ENCODE measurements around the gene RTN4RL2. TPM values are rescaled to one million over a fixed set of nuclear protein-coding genes. Genes with fewer than 3 reads are reported as not detected.

RTN4RL2 gene
- total RNA-seq, 3 donors from 2014 or later (not counting 1 experiment from before 2014, with no cell fraction given), result 0.38 to 0.61 (median 0.48) TPM

DNA sequence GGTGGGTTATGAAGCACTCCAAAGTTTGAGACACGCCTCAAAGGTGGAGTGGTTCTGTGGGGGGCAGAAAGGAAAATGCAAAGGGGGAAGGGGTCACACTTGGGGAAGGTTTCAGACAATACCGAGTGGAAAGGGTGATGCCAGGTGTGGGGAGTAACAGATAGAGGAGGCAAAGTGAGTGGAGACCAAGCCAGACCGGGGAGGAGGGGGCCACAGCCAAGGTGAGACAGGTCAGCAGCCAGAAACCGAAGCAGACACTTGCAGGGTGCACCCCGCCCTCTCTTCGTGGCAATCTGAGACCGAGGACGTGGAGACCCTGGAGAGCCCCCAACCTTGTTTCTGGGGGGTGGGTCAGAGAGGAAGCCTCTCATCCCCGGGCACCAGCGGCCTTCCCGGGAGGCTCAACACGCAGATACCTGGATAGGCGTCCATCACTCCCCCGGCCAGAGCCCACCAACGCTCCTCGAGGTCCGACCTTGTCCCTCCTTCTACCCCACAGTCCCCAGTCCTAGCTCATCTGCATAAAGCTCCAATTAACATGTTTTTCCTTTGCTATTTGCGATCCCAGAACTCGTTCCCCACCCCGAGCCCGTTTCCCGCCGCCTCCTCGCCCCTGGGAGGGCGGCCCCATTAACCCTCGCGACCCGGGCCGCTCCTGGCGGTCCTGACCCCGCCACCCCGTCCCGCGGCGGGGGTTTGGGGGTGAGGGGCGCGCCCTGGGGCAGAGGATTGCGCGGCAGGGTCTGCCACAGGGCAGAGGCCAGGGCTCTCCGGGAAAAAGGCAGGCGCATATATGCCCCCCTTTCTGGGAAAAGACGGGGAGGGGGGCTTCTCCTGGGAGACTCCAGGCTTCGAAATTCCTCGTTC lies 21.8 kb downstream of the RTN4RL2 start:
- 32% methylated on average over 43 of the region's 44 CpGs for WGBS (ENCODE audit: insufficient coverage)
- peaks cover 6 to 13% of the 10 kb centered on the region in 2 donors for H3K4me1 Mint-ChIP-seq
- ATAC-seq, result no peak

DNA sequence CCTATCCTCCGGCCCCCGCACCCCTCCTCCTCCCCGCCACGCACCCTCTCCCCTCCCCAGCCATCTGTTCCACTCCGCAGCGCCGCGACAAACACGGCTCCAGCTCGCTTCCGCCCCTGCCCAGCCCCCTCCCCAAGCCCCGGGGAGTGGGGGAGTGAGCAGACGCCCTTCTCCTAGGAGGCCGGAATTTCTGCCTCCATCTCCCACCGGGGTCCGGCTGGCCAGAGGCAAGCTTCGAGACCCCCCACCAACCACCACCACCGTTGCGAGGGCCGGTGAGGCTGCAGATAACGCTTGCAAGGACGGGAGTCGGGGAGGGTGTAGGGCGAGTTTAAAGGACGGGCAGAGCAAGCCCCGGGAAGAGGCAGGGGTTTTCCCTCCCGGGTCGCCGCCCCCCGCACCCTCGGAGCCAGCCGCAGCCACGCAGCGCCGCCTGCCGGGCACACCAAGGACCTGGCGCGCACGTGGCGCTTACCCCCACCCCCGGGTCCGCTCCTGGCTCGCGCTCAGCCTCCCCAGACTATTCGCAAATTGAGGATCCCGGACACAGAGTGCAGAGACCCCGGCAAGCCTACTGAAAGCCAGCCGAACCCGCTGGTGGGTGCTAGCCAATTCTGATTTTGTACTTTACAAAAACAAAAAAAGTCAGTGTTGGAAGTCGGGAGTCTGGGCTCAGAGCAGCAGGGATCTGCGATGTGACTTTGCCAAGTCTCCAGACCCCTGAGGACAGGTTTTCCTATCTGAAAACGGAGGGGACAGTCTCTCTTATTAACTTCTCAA lies 22.6 kb downstream of the RTN4RL2 start:
- Histone ChIP-seq H3K4me3 (ENCODE audit: low read length) (no peak overlapping the region), H3K4me1 (ENCODE audit: control insufficient read depth, insufficient read depth, low read length) (peaks cover 33% of the 10 kb centered on the region), H3K9me3 (ENCODE audit: control insufficient read depth, insufficient read depth, low read length) (no peaks in the 10 kb centered on the region), H3K27ac (ENCODE audit: low read length) (no peak overlapping the region), H3K36me3 (ENCODE audit: control insufficient read depth, insufficient read depth, low read length) (peaks cover 12% of the 10 kb centered on the region), H3K27me3 (ENCODE audit: control insufficient read depth, insufficient read depth, low read length) (peaks cover 10% of the 10 kb centered on the region)
- DNase-seq (peak; percentile 57 to 79), ATAC-seq (peak; percentile 74 to 83 (median 77))
- Mint-ChIP-seq H3K27ac (no peak overlapping the region), H3K27me3 (ENCODE audit: low read depth in 2 of 2) (peaks cover 7 to 26% of the 10 kb centered on the region in 2 donors), H3K36me3 (no peaks in the 10 kb centered on the region), H3K4me1 (peaks cover 6 to 11% of the 10 kb centered on the region in 2 donors), H3K4me3 (no peak overlapping the region), H3K9me3 (no peaks in the 10 kb centered on the region)
- TF ChIP-seq, protein P1, sequence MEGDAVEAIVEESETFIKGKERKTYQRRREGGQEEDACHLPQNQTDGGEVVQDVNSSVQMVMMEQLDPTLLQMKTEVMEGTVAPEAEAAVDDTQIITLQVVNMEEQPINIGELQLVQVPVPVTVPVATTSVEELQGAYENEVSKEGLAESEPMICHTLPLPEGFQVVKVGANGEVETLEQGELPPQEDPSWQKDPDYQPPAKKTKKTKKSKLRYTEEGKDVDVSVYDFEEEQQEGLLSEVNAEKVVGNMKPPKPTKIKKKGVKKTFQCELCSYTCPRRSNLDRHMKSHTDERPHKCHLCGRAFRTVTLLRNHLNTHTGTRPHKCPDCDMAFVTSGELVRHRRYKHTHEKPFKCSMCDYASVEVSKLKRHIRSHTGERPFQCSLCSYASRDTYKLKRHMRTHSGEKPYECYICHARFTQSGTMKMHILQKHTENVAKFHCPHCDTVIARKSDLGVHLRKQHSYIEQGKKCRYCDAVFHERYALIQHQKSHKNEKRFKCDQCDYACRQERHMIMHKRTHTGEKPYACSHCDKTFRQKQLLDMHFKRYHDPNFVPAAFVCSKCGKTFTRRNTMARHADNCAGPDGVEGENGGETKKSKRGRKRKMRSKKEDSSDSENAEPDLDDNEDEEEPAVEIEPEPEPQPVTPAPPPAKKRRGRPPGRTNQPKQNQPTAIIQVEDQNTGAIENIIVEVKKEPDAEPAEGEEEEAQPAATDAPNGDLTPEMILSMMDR (IDR thresholded peaks at IDR 0.05), result peak; percentile 45
- 3% methylated on average over 49 of the region's 52 CpGs for whole genome bisulfite sequencing (ENCODE audit: insufficient coverage)
- intact Hi-C loops (cut with micrococcal nuclease), result loop anchor here (5.0 kb wide), 1 partner anchor 136 kb away; no protein-coding TSS in a partner anchor

More for the DNA sequence above, 21.8 kb downstream of the RTN4RL2 start:
- TF ChIP-seq, protein P1 (IDR thresholded peaks at IDR 0.05), result no peak
- H3K27ac Mint-ChIP-seq, result no peak overlapping the region
- intact Hi-C loops (cut with micrococcal nuclease), result loop anchor here (5.0 kb wide), 1 partner anchor 135 kb away; no protein-coding TSS in a partner anchor
- Histone ChIP-seq H3K4me3 (ENCODE audit: low read length) (no peak overlapping the region), H3K27ac (ENCODE audit: low read length) (no peak overlapping the region), H3K4me1 (ENCODE audit: control insufficient read depth, insufficient read depth, low read length) (peaks cover 33% of the 10 kb centered on the region), H3K9me3 (ENCODE audit: control insufficient read depth, insufficient read depth, low read length) (no peaks in the 10 kb centered on the region), H3K36me3 (ENCODE audit: control insufficient read depth, insufficient read depth, low read length) (peaks cover 7% of the 10 kb centered on the region), H3K27me3 (ENCODE audit: control insufficient read depth, insufficient read depth, low read length) (peaks cover 10% of the 10 kb centered on the region)
- H3K36me3 Mint-ChIP-seq, result no peaks in the 10 kb centered on the region
- no peaks in the 10 kb centered on the region for H3K9me3 Mint-ChIP-seq
- no peak for DNase-seq
- H3K4me3 Mint-ChIP-seq, result no peak overlapping the region
- peaks cover 7 to 26% of the 10 kb centered on the region in 2 donors for H3K27me3 Mint-ChIP-seq (ENCODE audit: low read depth in 2 of 2)

DNA sequence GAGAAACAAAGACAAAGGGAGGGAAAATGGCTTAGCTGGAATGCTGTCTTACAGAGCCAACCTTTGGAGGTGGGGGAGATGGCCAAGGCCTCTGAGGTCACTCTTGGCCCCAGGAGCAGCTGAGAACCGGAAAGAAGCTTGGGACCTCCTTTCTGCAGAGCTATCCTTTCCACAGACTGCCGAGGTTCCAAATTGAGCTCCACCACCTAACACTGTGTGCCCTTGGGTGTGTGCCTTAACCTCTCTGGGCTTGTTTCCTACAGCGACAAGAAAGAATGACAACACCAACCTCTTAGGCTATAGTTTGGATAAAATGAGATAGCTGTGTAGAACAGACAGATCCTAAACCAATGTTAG lies 23.2 kb downstream of the RTN4RL2 start:
- Mint-ChIP-seq H3K27ac (no peak overlapping the region), H3K9me3 (no peaks in the 10 kb centered on the region), H3K4me1 (peaks cover 6 to 11% of the 10 kb centered on the region in 2 donors), H3K36me3 (no peaks in the 10 kb centered on the region), H3K27me3 (ENCODE audit: low read depth in 2 of 2) (peaks cover 7 to 26% of the 10 kb centered on the region in 2 donors), H3K4me3 (no peak overlapping the region)
- peaks cover 10% of the 10 kb centered on the region for H3K27me3 ChIP-seq (ENCODE audit: control insufficient read depth, insufficient read depth, low read length)
- H3K9me3 ChIP-seq (ENCODE audit: control insufficient read depth, insufficient read depth, low read length), result no peaks in the 10 kb centered on the region
- TF ChIP-seq, protein P1 (IDR thresholded peaks at IDR 0.05), result no peak
- 67% methylated on average over 2 of the region's 3 CpGs for WGBS (ENCODE audit: insufficient coverage)
- no peak overlapping the region for H3K4me3 ChIP-seq (ENCODE audit: low read length)
- ATAC-seq (no peak), DNase-seq (no peak)
- no peak overlapping the region for H3K27ac ChIP-seq (ENCODE audit: low read length)
- peaks cover 13% of the 10 kb centered on the region for H3K36me3 ChIP-seq (ENCODE audit: control insufficient read depth, insufficient read depth, low read length)
- peaks cover 33% of the 10 kb centered on the region for H3K4me1 ChIP-seq (ENCODE audit: control insufficient read depth, insufficient read depth, low read length)
- intact Hi-C loops (cut with micrococcal nuclease), result loop anchor here (5.0 kb wide), 1 partner anchor 136 kb away; no protein-coding TSS in a partner anchor

All from natural killer cell (primary cell).